GM21737 (cell line): Measurements from ENCODE around the gene GINS3.

ENCODE experiments used
- ATAC-seq: cut with Tn5 transposase; IDR thresholded peaks from one replicate; pipeline ENCODE4 v1.9.1; 2021; ENCODE audit warnings: mild to moderate bottlenecking, moderate library complexity; ENCODE audit not compliant: unreplicated experiment

Gene GINS3

DNA sequence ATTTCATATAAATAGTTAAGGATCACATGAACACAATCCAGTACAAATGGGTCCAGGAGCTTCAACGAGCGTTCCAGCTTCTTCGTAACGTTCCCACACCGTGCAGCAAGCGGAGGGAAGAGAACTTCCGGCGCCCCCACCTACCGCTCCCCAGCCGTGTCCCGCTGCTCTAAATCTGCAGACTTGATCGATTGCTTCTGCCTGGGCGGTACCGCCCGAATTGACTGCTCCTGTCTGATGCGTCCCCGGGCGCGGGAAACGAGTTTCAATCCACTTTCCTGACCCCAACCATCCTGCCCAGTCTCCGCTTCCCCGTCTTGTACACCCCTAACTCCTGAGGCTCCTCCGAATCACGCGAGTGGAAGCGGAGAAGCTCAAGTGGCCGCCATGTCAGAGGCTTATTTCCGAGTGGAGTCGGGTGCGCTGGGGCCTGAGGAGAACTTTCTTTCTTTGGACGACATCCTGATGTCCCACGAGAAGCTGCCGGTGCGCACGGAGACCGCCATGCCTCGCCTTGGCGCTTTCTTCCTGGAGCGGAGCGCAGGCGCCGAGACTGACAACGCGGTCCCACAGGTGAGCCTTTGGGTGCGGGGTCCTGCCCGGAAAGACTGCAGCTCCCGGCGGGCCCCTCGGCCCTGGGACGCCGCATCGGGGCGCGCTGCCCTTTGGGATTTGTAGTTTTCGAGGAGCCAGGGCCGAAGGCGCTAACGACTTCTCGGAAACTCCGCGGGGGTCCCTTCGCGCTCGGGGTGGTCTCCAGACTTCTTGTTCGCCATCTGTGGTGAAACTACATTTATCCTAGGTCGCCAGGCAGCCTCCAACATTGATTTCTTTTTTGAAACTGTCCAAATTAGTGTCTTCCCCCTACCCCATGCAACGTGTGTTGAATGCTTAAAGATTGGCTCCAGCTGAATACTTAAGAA, at the start of gene GINS3:
Gene GINS3, plus strand, starts transcription at position 257 of the 923 bp plus-strand sequence. Its CDS starts 131 bp downstream, at position 388.
- ATAC-seq: peak; percentile 93

GRCh38 chr16:58343562-58343961, 48.7 kb upstream of the GINS3 start:
- ATAC-seq: no peak

GRCh38 chr16:58345574-58346354, 46.5 kb upstream of the GINS3 start:
- ATAC-seq: no peak

DNA sequence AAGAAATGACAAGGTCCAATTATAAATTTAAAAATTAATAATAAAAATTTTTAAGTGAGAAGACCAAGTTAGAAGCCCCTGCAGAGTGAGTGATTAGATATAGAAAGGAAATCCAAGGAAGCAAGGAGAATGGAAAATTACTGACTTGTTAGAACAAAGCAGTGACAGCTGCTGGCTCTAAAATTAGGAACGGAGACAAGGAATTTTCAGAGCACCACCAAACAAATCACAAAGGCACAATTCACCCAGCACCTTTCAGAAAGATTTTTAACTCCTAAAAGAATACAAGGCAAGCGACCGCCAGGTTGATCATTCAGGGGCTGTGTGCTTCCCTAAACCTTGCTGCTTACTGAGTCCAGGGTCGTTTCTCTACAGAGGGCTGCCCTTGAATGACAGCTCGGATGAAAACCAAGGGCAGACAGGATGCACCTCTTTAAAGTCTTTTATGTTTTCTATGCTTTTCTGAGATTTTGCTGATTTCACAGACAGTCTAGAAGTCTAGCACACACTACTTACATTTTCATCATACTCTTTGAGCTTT, 45.4 kb upstream of the GINS3 start:
- ATAC-seq: no peak

GRCh38 chr16:58348986-58349385, 43.3 kb upstream of the GINS3 start:
- no peak for ATAC-seq

GRCh38 chr16:58352690-58353089, 39.6 kb upstream of the GINS3 start:
- ATAC-seq: no peak

- ATAC-seq: no peak
These were observed 32.1 kb upstream of the GINS3 start for GRCh38 chr16:58360041-58360634.

GRCh38 chr16:58361726-58362125, 30.5 kb upstream of the GINS3 start:
- no peak for ATAC-seq

DNA sequence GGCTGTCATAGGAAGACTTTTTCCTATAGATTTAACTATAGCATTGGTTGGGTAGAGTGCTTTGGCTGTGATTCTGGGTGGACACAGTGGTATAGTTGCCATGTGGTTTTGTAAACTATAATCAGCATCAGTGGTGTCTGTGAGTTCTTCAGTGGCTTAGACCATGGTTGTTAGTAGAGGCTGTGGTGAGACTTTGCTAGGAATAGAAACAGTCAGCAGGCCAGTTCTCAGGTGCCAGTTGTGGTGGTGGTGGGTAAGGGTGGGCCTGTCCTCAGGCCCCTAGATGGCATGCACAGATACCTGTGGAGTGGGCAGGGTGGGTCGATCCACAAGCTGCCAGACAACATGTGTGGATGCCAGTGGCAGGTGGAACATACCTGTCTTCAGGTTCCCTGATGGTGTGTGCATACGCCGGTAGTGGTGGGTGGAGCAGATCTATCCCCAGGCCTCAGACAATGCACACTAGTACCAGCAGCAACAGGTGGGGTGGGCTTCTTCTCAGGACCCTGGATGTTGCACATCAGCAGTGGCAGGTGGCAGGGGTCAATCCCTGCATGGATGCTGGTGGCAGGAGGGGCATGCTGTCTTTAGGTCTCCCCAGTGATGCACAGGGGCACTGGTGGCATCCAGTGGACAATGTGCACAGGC, 28.4 kb upstream of the GINS3 start:
- ATAC-seq: no peak

- ATAC-seq: no peak
These were observed 26.6 kb upstream of the GINS3 start for GRCh38 chr16:58365623-58366022.

GRCh38 chr16:58366247-58367031, 25.8 kb upstream of the GINS3 start:
- no peak for ATAC-seq

- ATAC-seq: no peak
These were observed 25.0 kb upstream of the GINS3 start for GRCh38 chr16:58367252-58367651.

DNA sequence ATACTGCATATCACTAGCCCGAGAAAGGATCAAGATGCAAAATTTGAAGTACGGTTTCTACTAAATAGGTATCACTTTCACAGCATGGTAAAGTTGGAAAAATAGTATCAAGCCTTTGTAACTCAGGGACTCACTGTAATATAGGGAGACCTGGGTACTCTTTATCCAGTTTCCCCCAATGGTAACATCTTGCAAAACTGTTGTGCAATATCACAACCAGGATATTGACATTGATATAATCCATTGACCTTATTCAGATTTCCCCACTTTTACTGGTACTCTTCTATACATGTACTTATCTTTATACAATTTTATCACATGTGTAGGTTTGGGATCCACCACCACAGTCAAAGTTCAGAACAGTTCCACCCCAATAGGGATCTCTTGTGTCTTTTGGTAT, 20.4 kb upstream of the GINS3 start:
- ATAC-seq: no peak

DNA sequence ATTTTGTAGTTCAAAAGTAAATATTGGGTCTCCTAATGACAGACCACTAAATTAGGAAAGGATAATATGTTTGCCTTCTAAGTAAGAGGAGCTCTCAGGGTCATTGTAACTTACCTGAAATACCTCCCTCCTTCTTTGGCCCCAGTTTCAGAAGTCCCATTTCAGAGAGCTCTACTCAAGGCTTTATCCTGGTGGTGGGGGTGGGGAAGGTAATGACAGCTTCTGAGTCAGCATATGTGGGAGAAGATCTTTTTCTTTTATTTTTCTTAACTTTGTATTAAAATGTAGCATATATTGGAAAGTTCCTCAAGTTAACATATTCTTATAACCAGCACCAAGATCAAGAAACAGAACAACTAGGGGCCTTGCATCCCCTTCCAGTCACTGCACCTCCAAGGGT, 16.9 kb upstream of the GINS3 start:
- ATAC-seq: no peak

DNA sequence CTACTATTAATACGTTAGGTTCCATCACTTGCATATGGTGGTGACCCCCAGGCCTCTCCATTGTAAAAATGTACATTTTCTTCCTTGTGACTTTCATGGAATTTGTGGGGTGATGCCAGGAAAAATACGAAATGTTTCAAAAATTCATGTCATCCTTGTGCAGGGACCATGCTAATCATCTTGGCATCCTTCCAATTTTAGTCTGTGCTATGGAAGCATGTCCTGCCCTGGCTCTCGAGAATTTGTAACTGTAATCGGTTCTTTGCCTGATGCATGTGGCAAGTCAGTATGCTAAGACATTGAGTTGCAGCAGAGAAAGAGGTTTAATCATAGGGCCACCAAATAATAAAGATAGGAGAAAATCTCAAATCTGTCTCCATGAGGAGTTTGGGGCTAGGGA, 14.3 kb upstream of the GINS3 start:
- ATAC-seq: no peak

- no peak for ATAC-seq
These were observed 13.9 kb upstream of the GINS3 start for GRCh38 chr16:58378401-58378800.

- ATAC-seq: no peak
These were observed 12.5 kb upstream of the GINS3 start for GRCh38 chr16:58379736-58380135.

DNA sequence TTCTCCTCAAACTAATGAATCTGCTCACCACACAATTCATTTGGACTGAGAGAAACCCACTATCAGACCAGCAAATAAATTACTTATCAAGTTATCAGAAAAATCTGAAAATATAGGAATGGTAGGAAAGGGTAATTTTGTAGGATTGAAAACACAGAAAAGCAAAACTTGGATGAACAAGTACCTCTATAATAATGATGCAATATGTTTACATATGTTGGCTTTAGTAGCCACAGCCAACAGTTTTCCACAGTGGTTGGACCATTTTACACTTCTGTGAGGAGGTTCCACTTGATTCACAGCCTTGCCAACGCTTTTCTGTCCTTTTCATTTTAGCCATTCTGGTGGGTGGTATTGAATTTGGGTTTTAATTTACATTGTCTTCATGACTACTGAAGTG, 10.6 kb upstream of the GINS3 start:
- ATAC-seq: no peak

DNA sequence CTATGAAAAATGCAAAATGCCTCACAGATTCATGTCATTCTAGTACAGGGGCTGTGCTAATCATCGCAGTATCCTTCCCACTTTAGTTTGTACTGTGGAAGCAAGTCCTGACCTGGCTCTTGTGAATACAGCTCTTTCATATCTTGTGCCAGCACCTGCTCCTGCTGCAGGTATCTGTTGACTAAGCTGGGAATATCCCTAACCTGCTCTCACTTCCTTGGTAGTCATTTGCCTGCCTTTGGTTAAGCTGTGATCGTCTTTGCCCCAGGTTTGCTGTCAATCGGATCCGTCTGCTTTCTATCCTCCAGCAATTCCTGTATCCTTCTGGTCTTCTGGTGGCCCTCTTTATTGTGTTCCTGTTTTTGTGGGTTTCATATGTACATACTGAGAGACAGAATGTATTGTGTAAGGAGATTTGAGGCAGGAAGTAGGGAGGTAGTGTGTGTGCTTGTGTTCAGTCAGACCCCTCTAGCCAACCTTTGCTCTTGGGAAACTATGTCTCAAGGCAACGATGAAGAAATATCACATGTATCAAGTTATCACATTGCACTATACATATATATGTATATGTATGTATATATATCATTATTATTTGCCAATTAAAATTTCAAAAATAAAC, 7.7 kb upstream of the GINS3 start:
- ATAC-seq: no peak
